K562 (cell line): ENCODE data around the gene MED29. TPM values are rescaled to one million over a fixed set of nuclear protein-coding genes. Genes with fewer than 3 reads are reported as not detected.

ENCODE experiments used
- CLOCK ChIP-seq: fragments of 250-450 bp; sonication (Bioruptor Pico); IDR thresholded peaks from 2 replicates; pipeline ENCODE4 v1.4.0; 2020; ENCODE audit warnings: mild to moderate bottlenecking, moderate library complexity, borderline replicate concordance
- CTCFL ChIP-seq: IDR thresholded peaks from 2 replicates; pipeline ENCODE4 v1.6.1; 2011; ENCODE audit warnings: borderline replicate concordance, low read depth, mild to moderate bottlenecking, moderate library complexity, low read length; ENCODE audit not compliant: insufficient read depth, poor library complexity, severe bottlenecking
- EP300 ChIP-seq: IDR thresholded peaks from 2 replicates; pipeline ENCODE4 v1.6.1; 2012; ENCODE audit warnings: low read length, improper control_type of control experiment
- HIVEP1 ChIP-seq: fragments of 250-450 bp; sonication (Bioruptor Pico); IDR thresholded peaks from 2 replicates; pipeline ENCODE4 v1.4.0; 2020; ENCODE audit warnings: mild to moderate bottlenecking
- KAT8 ChIP-seq: fragments of 450-650 bp; IDR thresholded peaks from 2 replicates; pipeline ENCODE4 v1.6.1; 2016; ENCODE audit warnings: low read depth, mild to moderate bottlenecking
- MEF2A ChIP-seq: IDR thresholded peaks from 2 replicates; pipeline ENCODE4 v1.6.1; 2011; ENCODE audit warnings: low read depth, mild to moderate bottlenecking, low read length, moderate library complexity; ENCODE audit not compliant: control insufficient read depth
- POLR2B ChIP-seq: fragments of 450-650 bp; IDR thresholded peaks from 2 replicates; pipeline ENCODE4 v1.6.1; 2018; ENCODE audit warnings: low read depth; ENCODE audit not compliant: partially characterized antibody
- RCOR1 ChIP-seq, 2 experiments: IDR thresholded peaks; 2 replicates each; pipeline ENCODE4 v1.6.1; 2012; ENCODE audit warnings: low read depth in 2 of 2, low read length in 2 of 2, borderline replicate concordance in 1 of 2, improper control_type of control experiment in 1 of 2
- TAF15 ChIP-seq: fragments of 200-400 bp; formaldehyde crosslinking; IDR thresholded peaks from 2 replicates; pipeline ENCODE4 v1.6.1; 2017; ENCODE audit warnings: mild to moderate bottlenecking, low read depth, low read length, moderate library complexity
- TARDBP ChIP-seq: fragments of 450-650 bp; IDR thresholded peaks from 2 replicates; pipeline ENCODE4 v1.6.1; 2016
- ZBTB43 ChIP-seq: sonication (generic); formaldehyde crosslinking; IDR thresholded peaks from 2 replicates; pipeline ENCODE4 v1.8.0; 2023; ENCODE audit warnings: mild to moderate bottlenecking, missing genetic modification reagents
- ZFP91 ChIP-seq: sonication (generic); formaldehyde crosslinking; IDR thresholded peaks from 2 replicates; pipeline ENCODE4 v1.8.0; 2022; ENCODE audit warnings: mild to moderate bottlenecking, missing genetic modification reagents
- ZNF518B ChIP-seq: fragments of 250-450 bp; sonication (Bioruptor Pico); IDR thresholded peaks from 2 replicates; pipeline ENCODE4 v1.5.0; 2021; ENCODE audit warnings: mild to moderate bottlenecking, moderate library complexity
- ZNF551 ChIP-seq: fragments of 250-450 bp; sonication (Bioruptor Pico); IDR thresholded peaks from 2 replicates; pipeline ENCODE4 v1.5.0; 2021; ENCODE audit warnings: mild to moderate bottlenecking, moderate library complexity
- ZNF830 ChIP-seq: fragments of 250-450 bp; sonication (Bioruptor Pico); IDR thresholded peaks from 2 replicates; pipeline ENCODE4 v1.5.0; 2021; ENCODE audit warnings: mild to moderate bottlenecking
- polyA plus RNA-seq, 8 experiments: library from polyadenylated mRNA; depleted of rRNA in 4 of 8; stranded (reverse) in 5 of 8; unstranded in 3 of 8; fragments of >200 nt; fragmentation: Nextera tagmentation in 2 of 8; fragmentation: Illumina TruSeq in 1 of 8; extraction: Ambion mirVana in 2 of 8; extraction: Trizol in 1 of 8; gene quantifications; 2 replicates each; pipeline versions ENCODE4 v1.2.1 to v1.2.3, GENCODE V29; 2011 to 2014; ENCODE audit warnings: inconsistent platforms in 1 of 8, missing spikeins in 1 of 8
- total RNA-seq, 7 experiments: library from RNA; depleted of rRNA in 6 of 7; stranded (reverse); fragments of >200 nt in 6 of 7; fragmentation: Illumina TruSeq in 2 of 7; extraction: Trizol in 2 of 7; gene quantifications; 2 replicates each; pipeline versions ENCODE4 v1.2.1 to v1.2.3, GENCODE V29; 2011 to 2021; ENCODE audit warnings: low replicate concordance in 1 of 7

MED29 gene
- total and polyA plus RNA-seq, 9 of the 15 experiments (the other 6 are each of a cell fraction or from before 2014, with no cell fraction given), result 1.8 to 22.6 (median 12.4) TPM

- TF ChIP-seq ZFP91 (0 out of 2 replicates have a peak, but pooled peaks have one; percentile 47), KAT8 (no peak), POLR2B (no peak), RCOR1 (IDR thresholded peaks at IDR 0.05; ENCODE audit: borderline replicate concordance in 1 of 2, low read depth in 2 of 2, low read length in 2 of 2) (no peak), ZNF551 (CRISPR knock-in tag) (no peak), ZNF830 (no peak), HIVEP1 (CRISPR knock-in tag) (0 out of 2 replicates have a peak, but pooled peaks have one; percentile 38), ZBTB43 (CRISPR knock-in tag) (no peak), EP300 (no peak; the same call in 1 of the 2 replicates), CLOCK (CRISPR knock-in tag) (no peak), TARDBP (no peak), TAF15 (no peak), ZNF518B (CRISPR knock-in tag) (no peak), MEF2A (no peak), CTCFL (peak; percentile 66)
Measured at GRCh38 chr19:39397360-39398296, 6.5 kb downstream of the MED29 start (continued).
